Lung (tissue), 12 donors: ENCODE data around the gene LRP2. TPM values are rescaled to one million over a fixed set of nuclear protein-coding genes. Genes with fewer than 3 reads are reported as not detected.
"Not testable (repeated sequence)": the region's sequence is repeated elsewhere in the genome, so short reads cannot be mapped to it uniquely, and the experiment has no call there.

Experiments
- ATAC-seq: fragments of 200-7000 bp; cut with Tn5 transposase; one replicate; pipeline ENCODE4 v1.9.1; 2020; ENCODE audit warnings: moderate number of reproducible peaks; ENCODE audit not compliant: insufficient read depth, low FRiP score
- DNase-seq, 3 donors: peaks; one replicate each; pipeline ENCODE4 v3.0.0-alpha.2; 2013 to 2017
- H3K27ac ChIP-seq, 2 donors: one replicate each; pipeline ENCODE4 v1.5.1; 2013; ENCODE audit warnings: mild to moderate bottlenecking in 2 of 2, moderate library complexity in 2 of 2, control low read depth in 1 of 2, inconsistent platforms in 1 of 2, low read depth in 1 of 2, low read length in 1 of 2
- H3K27me3 ChIP-seq, 3 donors: one replicate each; pipeline ENCODE4 v1.5.1; 2013; ENCODE audit warnings: low read length in 2 of 3; ENCODE audit not compliant: control insufficient read depth in 3 of 3, insufficient read depth in 3 of 3
- H3K36me3 ChIP-seq, 4 donors: one replicate each; pipeline ENCODE4 v1.5.1; 2013; ENCODE audit warnings: low read length in 4 of 4, mild to moderate bottlenecking in 1 of 4, moderate library complexity in 1 of 4; ENCODE audit not compliant: control insufficient read depth in 4 of 4, insufficient read depth in 4 of 4
- H3K4me1 ChIP-seq, 5 donors: one replicate each; pipeline ENCODE4 v1.5.1; 2013; ENCODE audit warnings: low read length in 5 of 5, mild to moderate bottlenecking in 2 of 5, moderate library complexity in 1 of 5; ENCODE audit not compliant: control insufficient read depth in 5 of 5, insufficient read depth in 5 of 5
- H3K4me3 ChIP-seq: one replicate; pipeline ENCODE4 v1.5.1; 2013; ENCODE audit warnings: mild to moderate bottlenecking, control low read depth, moderate library complexity
- H3K9ac ChIP-seq, 2 donors: one replicate each; pipeline ENCODE4 v1.5.1; 2013; ENCODE audit warnings: low read length in 2 of 2, control low read depth in 1 of 2; ENCODE audit not compliant: insufficient read depth in 1 of 2
- H3K9me3 ChIP-seq, 4 donors: one replicate each; pipeline ENCODE4 v1.5.1; 2013; ENCODE audit warnings: low read length in 3 of 4, mild to moderate bottlenecking in 1 of 4, moderate library complexity in 1 of 4; ENCODE audit not compliant: control insufficient read depth in 4 of 4, insufficient read depth in 3 of 4
- CTCF ChIP-seq: IDR thresholded peaks from 2 replicates; pipeline ENCODE4 v1.5.1; 2012; ENCODE audit warnings: mild to moderate bottlenecking; ENCODE audit errors: control extremely low read depth, extremely low read depth
- WGBS, 2 donors: extraction: QIAGEN DNeasy Blood & Tissue Kit; methylation state at CpG; one replicate each; pipeline ENCODE4 v1.1.7; 2013; 5-methylcytosine and 5-hydroxymethylcytosine counted together
- polyA plus RNA-seq, 2 donors: library from polyadenylated mRNA; stranded (reverse); fragments of 200-250 nt; gene quantifications; one replicate each; pipeline ENCODE4 v1.2.1, GENCODE V29; 2013
- total RNA-seq, 2 donors: library from RNA; depleted of rRNA in 1 of 2; stranded (reverse); fragments of >200 nt in 1 of 2; gene quantifications; one replicate each; pipeline ENCODE4 v1.2.1, GENCODE V29; 2014 to 2021
- donor health status: control.
- donor health status: control.
- donor health status: Bipolar disorder and iron deficiency.
- donor health status: healthy.
- donor health status: DM: yes; HTN: yes; CAD: no.

The LRP2 gene
- total and polyA plus RNA-seq, 4 donors, result 2.4 to 39.5 (median 15.8) TPM

GRCh38 chr2:169324581-169325260 lies 37.6 kb downstream of the LRP2 start:
- Histone ChIP-seq H3K4me1 (no peaks in the 10 kb centered on the region), H3K27ac (no peak overlapping the region), H3K4me3 (no peak overlapping the region), H3K9me3 (no peaks in the 10 kb centered on the region), H3K27me3 (no peaks in the 10 kb centered on the region), H3K36me3 (no peaks in the 10 kb centered on the region), H3K9ac (no peak overlapping the region)
- 61 to 70% methylated on average over 5 of the region's 5 CpGs for WGBS, 2 donors
- TF ChIP-seq CTCF, result no peak
- DNase-seq (no peak), ATAC-seq (no peak)

- H3K4me3 ChIP-seq, result no peak overlapping the region
- no peak for TF ChIP-seq CTCF
- DNase-seq, result no peak
- no peaks in the 10 kb centered on the region for H3K4me1 ChIP-seq
- ATAC-seq, result no peak
- H3K27me3 ChIP-seq, result no peaks in the 10 kb centered on the region
- WGBS, 2 donors, result 75 to 83% methylated on average over 2 of the region's 2 CpGs
- no peak overlapping the region for H3K27ac ChIP-seq
- no peak overlapping the region for H3K9ac ChIP-seq
- H3K9me3 ChIP-seq, result no peaks in the 10 kb centered on the region
- H3K36me3 ChIP-seq, result no peaks in the 10 kb centered on the region
Observed at GRCh38 chr2:169323841-169324240, 38.5 kb downstream of the LRP2 start.

GRCh38 chr2:169320561-169320960 lies 41.8 kb downstream of the LRP2 start:
- no peaks in the 10 kb centered on the region for H3K36me3 ChIP-seq
- DNase-seq (no peak), ATAC-seq (no peak)
- no peak for TF ChIP-seq CTCF
- H3K4me1 ChIP-seq, result no peaks in the 10 kb centered on the region
- H3K9me3 ChIP-seq, result no peaks in the 10 kb centered on the region
- no peak overlapping the region for H3K27ac ChIP-seq
- H3K9ac ChIP-seq, result no peak overlapping the region
- H3K27me3 ChIP-seq, result no peaks in the 10 kb centered on the region
- 94 to 96% methylated on average over 6 of the region's 6 CpGs for WGBS, 2 donors
- H3K4me3 ChIP-seq, result no peak overlapping the region

GRCh38 chr2:169315357-169315756 lies 47.0 kb downstream of the LRP2 start:
- 68 to 84% methylated on average over 3 of the region's 3 CpGs for WGBS, 2 donors
- H3K4me1 ChIP-seq, result no peaks in the 10 kb centered on the region
- peaks cover 0 to 2% (median 0%) of the 10 kb centered on the region in 4 donors for H3K9me3 ChIP-seq
- H3K4me3 ChIP-seq, result no peak overlapping the region
- H3K36me3 ChIP-seq, result peaks cover 0 to 2% (median 0%) of the 10 kb centered on the region in 4 donors
- ATAC-seq (no peak), DNase-seq (no peak)
- H3K9ac ChIP-seq, result no peak overlapping the region
- no peaks in the 10 kb centered on the region for H3K27me3 ChIP-seq
- no peak overlapping the region for H3K27ac ChIP-seq
- TF ChIP-seq CTCF, result no peak

GRCh38 chr2:169308349-169308748 lies 54.0 kb downstream of the LRP2 start:
- not testable (repeated sequence) for H3K9ac ChIP-seq, ATAC-seq, H3K4me1 ChIP-seq, H3K27me3 ChIP-seq, H3K4me3 ChIP-seq, H3K27ac ChIP-seq, H3K36me3 ChIP-seq, H3K9me3 ChIP-seq, DNase-seq
- WGBS, 2 donors, result 91 to 92% methylated on average over 5 of the region's 5 CpGs
